ENCODE data around the gene GRHL1.

Gene GRHL1

GRCh38 chr2:10043906-10044601 is 92.6 kb downstream of the GRHL1 start:
- DNase-seq: peak; percentile 98

GRCh38 chr2:10045561-10046355 is 94.3 kb downstream of the GRHL1 start:
- no peak for DNase-seq

- DNase-seq: no peak
Observed at GRCh38 chr2:10046931-10047330, 95.4 kb downstream of the GRHL1 start.

- DNase-seq: no peak
Observed at GRCh38 chr2:10047616-10048500, 96.4 kb downstream of the GRHL1 start.

GRCh38 chr2:10048501-10049171 is 97.1 kb downstream of the GRHL1 start:
- peak; percentile 57 for DNase-seq
